AG09309 (cell line): Measurements from ENCODE around the gene APBB1IP.

Source experiments
- DNase-seq: peaks from one replicate; pipeline ENCODE4 v3.0.0-alpha.2; 2010; ENCODE audit warnings: low read depth
- H3K4me3 ChIP-seq: 2 replicates; pipeline ENCODE4 v1.5.1; 2011; ENCODE audit warnings: mild to moderate bottlenecking, low read depth, low read length, moderate library complexity; ENCODE audit not compliant: control insufficient read depth
- CTCF ChIP-seq: IDR thresholded peaks from 2 replicates; pipeline ENCODE4 v1.5.1; 2011; ENCODE audit warnings: mild to moderate bottlenecking, low read depth, low read length, inconsistent platforms; ENCODE audit not compliant: insufficient read depth, control insufficient read depth; ENCODE audit errors: missing control alignments

APBB1IP gene

GRCh38 chr10:26544932-26545331 lies 106.8 kb downstream of the APBB1IP start:
- no peak overlapping the region for H3K4me3 ChIP-seq
- no peak for DNase-seq
- no peak for TF ChIP-seq CTCF

- no peak for TF ChIP-seq CTCF
- no peak for DNase-seq
- H3K4me3 ChIP-seq: no peak overlapping the region
These were observed 112.8 kb downstream of the APBB1IP start for GRCh38 chr10:26550774-26551526.

GRCh38 chr10:26554246-26554645 lies 116.1 kb downstream of the APBB1IP start:
- no peak for DNase-seq
- no peak overlapping the region for H3K4me3 ChIP-seq

GRCh38 chr10:26555719-26556368 lies 117.7 kb downstream of the APBB1IP start:
- no peak overlapping the region for H3K4me3 ChIP-seq
- DNase-seq: peak; percentile 90
- no peak for TF ChIP-seq CTCF

More at GRCh38 chr10:26554246-26554645, 116.1 kb downstream of the APBB1IP start:
- no peak for TF ChIP-seq CTCF

- peak; percentile 89 for TF ChIP-seq CTCF
- DNase-seq: peak; percentile 45
- 0 out of 2 replicates have a peak overlapping the region, but pooled peaks have one; percentile 5 for H3K4me3 ChIP-seq
These were observed 118.9 kb downstream of the APBB1IP start for GRCh38 chr10:26556748-26557640.

- peak; percentile 55 for DNase-seq
- TF ChIP-seq CTCF: no peak
- H3K4me3 ChIP-seq: 0 out of 2 replicates have a peak overlapping the region, but pooled peaks have one; percentile 5
These were observed 119.5 kb downstream of the APBB1IP start for GRCh38 chr10:26557641-26558014.
